ENCODE measurements around the gene VPS51.

The VPS51 gene

DNA sequence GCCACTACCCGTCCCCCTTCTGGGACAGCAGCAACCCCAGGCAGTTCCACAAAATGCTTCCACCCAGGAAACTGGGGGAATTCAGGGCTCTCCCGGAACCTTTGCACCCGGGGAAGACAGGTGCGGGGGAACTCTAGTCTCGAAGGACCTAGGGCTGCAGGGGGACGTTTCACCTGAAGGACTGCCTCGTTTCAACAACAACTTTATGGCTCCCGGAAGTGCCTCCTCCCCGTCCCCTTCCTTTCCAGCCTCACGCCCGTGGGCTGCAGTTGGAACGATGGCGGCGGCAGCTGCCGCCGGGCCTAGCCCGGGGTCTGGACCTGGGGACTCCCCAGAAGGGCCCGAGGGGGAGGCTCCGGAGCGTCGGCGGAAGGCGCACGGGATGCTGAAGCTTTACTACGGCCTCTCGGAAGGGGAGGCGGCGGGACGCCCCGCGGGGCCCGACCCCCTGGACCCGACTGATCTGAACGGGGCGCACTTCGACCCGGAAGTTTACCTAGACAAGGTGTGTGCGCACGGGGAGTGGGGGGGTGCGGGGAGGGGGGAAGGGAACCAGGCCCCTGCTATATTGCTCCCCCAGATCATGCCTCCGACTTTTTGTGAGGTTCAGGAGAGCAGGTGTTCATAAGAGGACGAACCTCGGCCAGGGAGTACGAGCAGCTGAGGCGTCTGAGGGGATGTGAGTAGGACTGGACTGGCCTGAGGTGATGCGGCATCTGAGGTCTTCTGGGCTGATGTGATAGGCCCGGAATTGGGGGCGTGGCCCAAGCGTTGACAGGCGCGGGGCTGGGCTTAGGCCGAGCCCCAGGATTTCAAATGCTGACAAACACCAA lies at the start of gene VPS51:
VPS51 (plus strand) TSS at position 241 of the 833 bp plus-strand sequence; CDS start at position 278, 37 bp downstream.
- DNase-seq: peak; percentile 89

DNA sequence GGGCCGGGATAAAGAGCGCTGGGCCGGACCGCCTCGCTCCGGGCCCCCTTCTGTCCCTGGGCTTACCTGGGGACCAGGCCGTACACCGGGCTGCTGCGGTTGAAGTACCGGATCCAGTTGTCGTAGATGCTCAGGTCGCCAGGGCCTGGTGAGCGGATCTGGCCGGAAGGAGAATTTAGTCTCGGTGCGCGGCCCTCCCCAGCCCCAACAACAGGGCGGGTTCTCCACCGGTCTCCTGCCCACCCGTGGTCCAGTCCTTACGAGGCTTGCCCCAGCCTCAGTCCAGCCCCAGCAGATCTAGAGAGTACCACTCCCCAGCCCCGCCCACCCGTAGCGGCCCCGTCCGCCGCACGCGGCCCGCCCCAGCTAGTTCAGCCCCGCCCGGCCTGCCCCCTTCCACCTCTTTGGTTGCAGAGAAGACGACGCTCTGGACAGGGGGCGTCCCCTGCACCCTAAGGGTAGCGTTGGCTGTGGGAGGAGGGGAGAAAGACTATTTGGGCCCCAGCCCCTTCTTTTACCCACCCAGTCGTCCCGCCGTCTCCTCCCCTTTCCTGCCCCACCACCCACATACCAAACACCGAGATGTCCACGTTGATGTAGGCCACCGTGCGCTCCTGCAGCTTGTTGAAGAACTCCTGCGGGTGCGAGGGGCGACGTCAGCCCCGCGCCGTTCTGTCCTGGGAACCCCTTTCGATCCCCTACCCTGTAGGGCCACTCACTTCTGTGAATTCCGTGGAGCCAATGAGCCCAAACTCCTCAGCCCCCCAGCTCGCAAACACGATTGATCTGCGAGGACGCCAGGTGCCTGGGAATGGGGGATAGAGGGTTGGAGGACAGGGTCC lies 48.2 kb upstream of the VPS51 start:
- no peak for DNase-seq

DNA sequence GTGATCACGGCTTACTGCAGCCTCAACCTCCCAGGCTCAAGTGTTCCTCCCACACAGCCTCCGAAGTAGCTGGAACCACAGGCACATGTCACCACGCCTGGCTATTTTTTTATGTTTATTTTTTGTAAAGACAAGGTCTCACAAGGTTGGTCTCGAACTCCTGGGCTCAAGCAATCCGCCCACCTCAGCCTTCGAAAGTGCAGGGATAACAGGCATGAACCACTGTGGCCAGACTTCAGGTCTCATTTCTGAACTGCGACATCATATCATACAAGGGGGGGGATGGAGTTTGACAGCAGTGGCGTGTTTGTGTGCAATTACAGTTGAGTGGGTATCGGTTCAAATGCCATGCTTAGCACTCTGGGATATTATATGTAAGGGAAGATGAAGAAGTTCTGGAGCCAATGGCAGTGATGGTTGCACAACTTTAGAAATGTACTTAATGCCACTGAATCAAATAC lies 44.6 kb upstream of the VPS51 start:
- DNase-seq: no peak

DNA sequence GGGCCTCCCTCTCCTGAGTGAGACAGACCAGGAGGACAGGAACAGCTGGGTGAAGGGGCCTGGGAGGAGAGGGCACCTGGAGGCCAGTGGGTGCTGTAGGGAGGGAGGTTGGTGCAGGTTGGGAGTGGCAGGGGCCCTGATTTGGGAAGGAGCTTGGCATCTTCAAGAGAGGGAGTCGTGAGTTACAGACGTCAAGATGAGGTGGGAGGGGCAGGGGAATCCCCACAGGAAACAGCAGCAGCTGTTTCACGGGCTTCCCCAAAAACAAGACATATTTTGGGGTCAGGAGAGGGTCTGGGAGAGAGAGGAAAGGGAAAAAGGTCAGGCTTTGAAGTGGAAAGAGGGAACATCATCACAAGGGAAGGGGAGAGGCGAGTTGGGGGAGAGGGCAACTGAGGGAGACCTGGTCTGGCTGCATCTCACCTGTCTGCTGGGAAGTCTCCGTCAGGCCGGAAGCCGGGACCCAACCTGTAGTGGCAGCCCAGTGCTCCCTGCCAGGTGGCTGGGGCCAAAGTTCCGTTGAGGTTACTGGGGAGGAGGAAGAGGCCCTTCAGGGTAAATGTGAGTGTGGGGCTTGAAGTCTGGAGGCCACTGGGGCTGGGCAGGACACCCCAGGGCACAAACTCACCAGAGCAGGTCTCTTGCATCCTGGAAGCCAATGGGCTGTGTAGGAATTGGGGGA lies 42.0 kb upstream of the VPS51 start:
- no peak for DNase-seq

DNA sequence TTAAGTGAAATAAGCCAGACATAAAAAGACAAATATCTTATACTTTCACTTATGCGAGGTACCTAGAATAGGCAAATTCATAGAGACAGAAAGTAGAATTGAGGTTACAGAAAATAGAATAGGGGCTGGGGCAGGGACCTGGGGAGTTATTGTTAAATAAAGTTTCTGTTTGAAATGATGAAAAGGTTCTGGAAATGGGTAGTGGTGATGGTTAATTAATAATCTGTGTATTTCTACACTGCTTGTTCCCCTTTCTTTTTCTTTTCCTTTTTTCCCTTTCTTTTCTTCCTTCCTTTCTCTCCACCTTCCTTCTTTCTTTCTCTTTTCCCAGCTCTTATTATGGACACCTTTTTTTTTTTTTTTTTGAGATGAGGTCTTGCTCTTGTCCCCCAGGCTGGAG lies 40.5 kb upstream of the VPS51 start:
- no peak for DNase-seq

DNA sequence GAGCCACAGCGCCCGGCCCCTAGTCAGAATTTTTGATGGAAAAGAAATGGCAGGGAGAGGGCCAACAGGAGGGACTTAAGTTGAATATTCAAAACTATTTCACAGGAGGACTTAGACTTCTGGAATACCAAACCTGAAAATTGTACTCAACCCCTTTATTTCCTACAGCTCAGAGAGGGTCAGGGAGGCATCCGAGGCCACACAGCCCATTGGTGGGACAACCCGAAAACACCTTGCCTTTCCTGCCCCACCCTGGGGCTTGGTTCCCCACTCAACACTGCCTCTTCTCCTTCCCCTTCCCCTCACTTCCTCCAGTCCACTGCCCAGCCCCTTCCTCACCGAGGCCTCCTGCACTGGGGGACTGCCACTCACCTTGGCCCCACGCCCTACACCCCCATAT lies 39.0 kb upstream of the VPS51 start:
- no peak for DNase-seq

DNA sequence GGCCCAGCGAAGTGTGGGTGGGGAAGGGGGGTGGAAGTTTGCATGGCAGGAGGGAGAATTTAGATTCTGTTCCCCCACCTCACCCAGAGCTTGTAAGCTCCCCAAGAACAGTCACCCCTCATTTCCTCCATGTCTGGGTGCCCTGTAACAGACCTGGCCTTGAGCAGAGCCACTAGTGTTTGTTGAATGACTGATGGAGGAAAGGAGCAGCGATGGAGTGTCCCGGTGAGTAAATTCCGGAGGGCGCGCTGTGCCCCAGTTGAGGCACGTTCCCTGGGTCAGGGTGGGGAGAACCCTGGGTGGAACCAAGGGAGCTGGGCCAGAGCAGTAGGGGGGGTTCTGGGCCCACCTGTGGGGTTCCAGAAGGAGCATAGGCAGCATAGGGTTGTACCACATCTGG lies 38.5 kb upstream of the VPS51 start:
- DNase-seq: no peak

DNA sequence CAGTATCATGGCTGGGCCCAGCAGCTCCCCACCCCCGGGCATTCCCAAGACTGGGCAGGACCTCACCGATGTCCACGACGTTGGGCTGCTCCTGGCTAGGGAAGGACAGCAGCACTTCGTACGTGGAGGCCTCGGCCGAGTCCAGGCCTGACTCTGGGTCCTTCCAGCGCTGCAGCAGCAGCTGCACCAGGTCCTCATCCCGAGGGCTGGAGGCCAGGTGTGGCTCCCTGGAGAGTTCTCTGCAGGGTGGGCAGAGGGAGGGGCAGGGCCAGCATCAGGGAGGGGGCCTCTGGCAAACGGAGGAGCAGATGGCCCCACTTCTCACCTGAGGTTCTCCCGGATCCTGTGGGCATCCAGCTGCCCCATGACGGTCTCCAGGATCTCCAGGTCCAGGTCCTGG lies 38.0 kb upstream of the VPS51 start:
- no peak for DNase-seq

DNA sequence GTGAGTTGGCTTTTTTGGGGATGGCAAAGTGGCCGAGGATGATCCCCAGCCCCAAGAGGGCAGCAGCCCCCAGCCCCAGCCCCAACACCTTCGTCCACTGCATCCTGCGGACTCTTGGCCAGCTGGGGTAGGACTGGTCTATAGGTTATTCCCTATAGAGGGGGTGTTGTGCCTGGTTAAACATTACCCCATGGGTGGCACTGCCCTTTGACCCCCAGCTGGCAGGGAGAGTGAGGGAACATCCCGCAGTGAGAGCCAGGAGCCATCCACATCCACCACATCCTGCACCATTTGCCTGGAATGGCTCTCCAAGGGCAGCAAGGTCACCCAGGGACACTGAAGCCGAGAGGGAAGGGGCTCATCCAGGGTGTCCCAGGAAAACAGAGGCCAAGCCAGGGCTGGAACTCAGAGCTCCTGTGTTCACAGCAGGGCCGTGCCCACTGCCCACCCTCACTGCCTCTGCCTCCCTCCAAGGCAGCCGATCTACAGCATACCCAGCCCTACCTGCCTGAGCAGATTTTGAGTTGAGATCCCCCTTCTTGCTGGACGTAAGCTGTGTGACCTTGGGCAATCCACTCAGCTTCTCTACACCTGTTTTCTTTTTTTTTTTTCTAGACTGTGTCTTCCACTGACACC lies 37.5 kb upstream of the VPS51 start, which contains the start of gene NAALADL1:
NAALADL1 (minus strand) TSS at position 135 of the 636 bp plus-strand sequence; CDS start at position 103, 32 bp downstream.
- no peak for DNase-seq

DNA sequence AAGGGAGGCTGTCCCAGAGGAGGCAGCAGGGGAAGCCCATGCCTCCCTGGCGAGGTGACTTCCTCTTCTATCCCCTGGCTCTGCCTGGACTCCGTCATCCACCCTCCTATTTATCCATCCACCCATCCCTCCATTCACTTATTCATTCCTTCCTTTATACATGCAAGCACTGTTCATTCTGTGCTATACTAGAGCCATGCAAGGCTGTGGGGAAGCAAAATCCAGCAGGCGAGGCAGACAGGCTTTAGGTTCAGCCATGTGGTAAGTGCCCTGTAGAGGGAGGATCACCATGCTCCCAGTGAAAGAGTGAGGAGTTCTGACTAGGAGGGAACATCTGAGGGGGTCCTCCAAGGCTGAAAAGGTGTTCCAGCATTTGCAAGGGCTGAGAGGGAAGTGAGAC lies 36.5 kb upstream of the VPS51 start:
- DNase-seq: no peak

DNA sequence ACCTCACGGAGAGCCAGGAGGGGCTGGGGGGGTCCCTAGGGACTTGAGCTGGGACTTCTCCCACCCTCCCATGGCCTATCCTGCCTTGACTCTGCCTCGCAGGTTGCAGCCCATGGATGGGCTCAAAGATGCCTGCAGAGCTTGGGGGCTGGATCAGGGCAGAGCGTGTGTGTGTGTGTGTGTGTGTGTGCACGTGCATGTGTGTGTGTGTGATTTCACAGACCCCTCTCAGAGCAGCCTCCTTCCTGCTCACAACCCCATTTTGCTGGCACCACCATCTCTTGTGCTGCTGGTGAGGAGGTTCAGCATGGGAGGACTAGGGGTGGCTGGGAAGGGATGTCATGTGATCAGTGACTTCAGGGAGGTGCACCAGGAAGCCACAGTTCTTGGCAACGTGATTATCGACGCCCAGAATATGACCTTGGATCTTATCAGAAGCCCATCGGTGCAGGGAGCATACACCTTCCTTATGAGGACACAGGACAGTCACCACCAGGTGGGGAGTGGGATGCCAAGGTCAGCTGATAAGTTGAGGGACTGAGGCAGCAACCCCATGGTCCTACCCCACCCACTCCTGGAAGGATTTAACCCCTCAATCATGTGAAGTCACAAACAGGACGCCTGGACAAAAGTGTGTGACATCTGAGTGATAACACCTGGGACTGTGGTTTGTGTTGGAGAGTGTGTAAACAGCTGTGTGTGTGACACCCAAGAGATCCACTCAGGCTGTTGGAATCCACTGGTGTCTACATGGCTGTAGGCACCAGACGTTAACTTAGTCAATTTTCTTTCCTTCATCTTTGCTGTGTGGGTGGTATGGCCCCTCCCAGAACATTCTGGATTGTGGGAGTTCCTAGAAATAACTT lies 35.8 kb upstream of the VPS51 start:
- DNase-seq: no peak

DNA sequence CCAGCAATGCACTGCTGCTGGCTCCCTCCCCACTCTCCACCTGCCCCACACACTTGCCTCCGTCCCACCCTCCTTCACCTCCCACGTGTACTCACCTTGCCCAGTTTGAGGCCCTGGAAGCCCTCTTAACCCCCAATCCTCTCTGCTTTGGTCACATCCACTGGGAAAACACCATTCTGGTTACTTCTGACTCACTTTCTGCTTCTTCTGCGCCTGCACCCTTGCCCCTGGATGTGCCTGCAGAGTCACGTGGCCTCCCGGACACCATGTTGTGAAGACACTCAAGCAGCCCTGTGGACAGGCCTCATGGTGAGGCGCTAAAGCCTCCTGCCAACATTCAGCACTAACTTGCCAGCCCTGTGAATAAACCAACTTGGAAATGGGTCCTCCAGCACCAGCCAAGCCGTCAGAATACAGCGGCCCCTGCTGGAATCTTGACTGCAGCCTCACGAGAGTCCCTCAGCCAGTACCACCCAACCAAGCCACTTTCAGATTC lies 35.1 kb upstream of the VPS51 start:
- peak; percentile 50 for DNase-seq

DNA sequence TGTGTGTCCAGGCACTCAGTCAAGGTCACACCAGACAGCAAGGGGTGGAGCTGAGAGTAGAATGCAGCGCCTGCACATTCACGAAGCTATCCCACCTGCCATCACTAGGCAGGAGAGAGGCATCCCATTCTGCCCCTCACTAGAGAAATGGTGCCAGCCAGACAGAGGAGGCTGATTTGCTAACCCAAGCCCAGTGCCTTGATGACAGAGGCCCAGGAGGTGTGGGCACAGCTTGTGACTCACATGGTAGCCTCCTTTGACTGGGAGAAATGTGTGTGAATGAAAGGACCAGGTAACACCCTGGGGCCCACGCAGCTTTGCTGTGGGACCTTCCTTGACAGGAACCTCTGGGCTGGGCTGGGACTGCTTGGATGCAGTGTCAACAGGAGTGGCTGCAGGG lies 32.5 kb upstream of the VPS51 start:
- DNase-seq: no peak

DNA sequence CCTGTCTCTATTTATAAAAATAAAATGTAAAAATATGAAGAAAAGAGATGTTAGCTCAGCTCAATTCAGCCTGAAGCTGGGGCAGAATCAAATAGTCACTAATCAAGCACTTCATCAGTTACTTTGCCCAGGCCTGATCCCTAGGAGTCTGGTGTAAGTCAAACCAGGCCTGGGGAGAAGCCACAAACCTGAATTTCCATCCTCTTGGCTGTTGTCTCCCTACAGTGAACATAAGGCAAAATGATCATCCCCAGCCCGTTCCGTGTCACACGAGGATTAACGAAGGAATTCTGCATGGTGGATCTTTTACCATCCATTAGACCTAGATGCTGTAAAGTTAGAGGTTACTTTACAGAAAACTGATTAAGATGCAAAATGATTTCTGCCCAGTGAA lies 31.2 kb upstream of the VPS51 start:
- DNase-seq: no peak

DNA sequence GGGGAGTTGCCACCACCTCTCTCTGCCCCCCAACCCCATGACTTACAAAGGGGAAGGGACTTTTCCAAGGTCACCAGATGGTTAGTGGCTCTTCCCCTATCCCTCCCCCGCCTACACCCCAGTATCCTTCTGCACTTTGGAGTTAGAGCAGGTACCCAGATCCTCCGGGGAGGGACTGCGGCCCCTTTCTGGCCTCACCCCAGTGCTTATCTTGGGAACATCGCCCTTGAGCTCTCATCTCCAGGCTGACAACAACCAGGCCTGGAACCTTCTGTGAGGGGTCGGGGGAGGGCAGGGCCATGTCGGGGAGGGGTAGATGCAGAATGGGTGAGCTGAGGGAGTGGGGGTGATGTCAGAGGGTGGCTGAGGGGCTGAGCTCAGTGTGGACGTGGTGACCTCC lies 30.2 kb upstream of the VPS51 start:
- no peak for DNase-seq

DNA sequence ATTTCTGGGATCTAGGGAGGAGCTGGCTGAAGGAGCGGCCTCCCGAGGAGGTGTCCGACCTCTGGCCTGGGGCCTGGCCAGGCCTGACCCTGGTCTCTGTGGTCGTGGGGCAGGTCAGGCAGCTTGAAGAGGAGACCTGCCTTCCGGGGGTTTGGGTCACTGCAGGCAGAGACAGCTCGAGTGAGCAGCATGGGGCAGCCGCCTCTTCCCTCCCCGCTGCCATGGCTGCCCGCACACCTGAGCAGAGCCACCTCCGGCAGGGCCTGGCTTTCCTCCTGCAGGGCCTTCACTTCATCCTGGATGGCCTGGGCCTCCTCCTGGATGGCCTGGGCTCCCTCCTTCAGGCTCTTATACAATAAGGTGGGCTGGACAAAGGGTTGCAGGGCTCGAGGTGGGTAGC lies 29.7 kb upstream of the VPS51 start:
- DNase-seq: no peak

DNA sequence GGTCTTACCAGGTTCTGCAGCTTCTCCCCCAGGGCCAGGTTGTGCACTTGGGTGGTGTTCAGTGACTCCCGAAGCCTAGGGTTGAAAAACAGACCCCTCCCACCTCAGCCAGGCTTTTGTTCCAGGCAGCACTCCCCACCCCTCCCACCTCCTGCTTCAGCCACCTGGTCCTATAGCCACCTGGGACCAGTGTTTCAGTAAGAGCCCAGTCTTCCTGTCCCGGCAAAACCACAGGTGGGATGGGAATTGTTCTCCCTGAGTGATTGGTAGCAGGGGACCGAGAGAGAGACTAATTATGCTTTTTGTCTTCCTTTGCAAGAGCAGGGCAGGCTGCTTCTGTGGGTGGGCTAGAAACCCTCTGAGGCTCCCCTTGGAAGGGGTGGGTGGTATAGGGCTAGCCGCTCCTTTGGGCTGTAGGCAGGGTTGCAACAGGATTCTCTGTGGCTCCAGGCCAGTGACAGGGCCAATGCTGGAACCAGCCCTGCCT lies 29.2 kb upstream of the VPS51 start:
- no peak for DNase-seq

DNA sequence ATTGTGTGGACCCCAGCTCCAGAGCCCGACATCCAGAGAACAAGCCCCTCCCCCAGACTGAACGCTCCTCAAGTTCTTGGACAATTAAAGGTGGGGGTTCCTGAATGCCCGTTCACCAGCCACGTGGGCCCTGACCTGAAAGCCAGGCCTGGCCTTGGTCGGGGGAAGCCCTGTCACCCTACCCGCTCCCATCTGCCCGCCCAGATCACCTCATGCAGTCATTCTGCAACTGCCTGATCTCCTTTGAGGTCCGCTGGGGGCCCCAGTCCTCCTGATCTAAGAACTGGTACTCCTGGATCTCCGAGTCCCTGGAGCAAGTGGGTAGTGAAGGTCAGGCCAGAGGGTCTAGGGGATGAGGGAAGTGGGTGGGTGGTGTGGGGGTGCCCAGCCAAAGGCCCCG lies 28.6 kb upstream of the VPS51 start:
- no peak for DNase-seq

DNA sequence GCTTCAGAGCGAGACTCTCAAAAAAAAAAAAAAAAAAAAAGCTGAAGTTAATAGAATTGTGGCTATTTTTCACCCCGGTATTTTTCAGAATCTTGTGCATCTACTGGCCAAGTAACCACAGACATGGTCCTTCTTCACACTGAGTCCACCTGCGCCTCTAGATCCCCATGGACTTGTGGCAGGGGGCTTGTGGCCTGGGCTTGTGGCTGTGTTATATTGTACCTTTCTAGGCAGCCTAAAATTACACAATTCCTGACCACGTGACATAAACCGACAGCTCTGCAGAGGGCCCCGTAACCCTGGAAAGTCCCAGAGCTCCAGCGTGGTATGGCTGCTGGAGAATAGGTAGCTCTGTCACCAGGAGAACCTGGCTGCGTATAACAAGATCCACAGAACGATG lies 26.8 kb upstream of the VPS51 start:
- peak; percentile 55 for DNase-seq

DNA sequence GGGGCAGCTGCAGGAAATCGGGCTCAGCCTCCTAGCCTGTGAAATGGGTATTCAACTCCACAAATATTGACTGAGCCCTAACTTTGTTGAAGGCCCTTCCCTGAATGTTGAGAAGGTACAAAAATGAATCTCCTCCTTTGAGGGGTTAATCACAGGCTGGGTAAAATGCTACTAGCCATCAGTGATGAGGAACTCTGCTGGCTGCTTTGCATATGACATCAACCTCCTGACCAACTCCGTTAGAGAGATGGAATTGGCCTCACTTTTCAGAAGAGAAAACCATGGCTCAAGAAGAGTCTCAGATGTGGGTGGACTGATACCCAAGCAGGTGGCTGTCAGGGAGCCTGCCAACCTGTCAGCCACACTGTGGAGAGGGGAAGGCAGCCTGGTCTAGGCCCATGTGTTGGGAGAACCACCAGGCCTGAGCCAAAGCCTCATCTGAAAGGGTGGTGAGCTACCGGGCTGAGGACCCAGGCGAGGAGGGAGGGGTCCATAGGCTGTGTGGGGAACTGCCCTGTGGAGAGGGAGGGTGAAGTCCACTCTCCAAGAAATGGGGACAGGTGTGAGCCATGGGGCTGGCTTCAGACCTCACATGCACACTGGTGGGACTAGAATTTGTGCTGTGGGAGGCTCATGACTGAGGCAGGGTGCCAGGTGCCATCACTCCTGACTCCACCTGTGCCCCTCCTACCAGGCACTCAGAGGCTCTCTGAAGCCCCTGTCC lies 23.9 kb upstream of the VPS51 start:
- DNase-seq: no peak

DNA sequence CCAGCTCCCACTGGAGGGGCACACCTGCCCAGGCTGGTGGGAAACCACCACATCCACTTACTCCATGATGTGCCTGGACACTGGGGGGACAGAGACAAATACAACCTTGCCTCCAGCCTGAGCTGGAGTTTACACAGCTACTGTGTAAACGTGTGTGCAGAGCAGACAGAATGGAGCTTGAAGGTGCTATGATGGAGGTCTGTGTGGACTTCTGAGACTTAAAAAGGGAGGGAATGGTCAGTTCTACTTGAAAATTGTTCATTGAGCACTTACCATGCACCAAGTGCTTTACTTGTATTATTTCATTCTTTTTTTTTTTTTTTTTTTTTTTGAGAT lies 23.4 kb upstream of the VPS51 start:
- DNase-seq: no peak

All from OCI-M1 (cell line).